ENCODE results near the gene MAPKBP1.

Gene MAPKBP1

DNA sequence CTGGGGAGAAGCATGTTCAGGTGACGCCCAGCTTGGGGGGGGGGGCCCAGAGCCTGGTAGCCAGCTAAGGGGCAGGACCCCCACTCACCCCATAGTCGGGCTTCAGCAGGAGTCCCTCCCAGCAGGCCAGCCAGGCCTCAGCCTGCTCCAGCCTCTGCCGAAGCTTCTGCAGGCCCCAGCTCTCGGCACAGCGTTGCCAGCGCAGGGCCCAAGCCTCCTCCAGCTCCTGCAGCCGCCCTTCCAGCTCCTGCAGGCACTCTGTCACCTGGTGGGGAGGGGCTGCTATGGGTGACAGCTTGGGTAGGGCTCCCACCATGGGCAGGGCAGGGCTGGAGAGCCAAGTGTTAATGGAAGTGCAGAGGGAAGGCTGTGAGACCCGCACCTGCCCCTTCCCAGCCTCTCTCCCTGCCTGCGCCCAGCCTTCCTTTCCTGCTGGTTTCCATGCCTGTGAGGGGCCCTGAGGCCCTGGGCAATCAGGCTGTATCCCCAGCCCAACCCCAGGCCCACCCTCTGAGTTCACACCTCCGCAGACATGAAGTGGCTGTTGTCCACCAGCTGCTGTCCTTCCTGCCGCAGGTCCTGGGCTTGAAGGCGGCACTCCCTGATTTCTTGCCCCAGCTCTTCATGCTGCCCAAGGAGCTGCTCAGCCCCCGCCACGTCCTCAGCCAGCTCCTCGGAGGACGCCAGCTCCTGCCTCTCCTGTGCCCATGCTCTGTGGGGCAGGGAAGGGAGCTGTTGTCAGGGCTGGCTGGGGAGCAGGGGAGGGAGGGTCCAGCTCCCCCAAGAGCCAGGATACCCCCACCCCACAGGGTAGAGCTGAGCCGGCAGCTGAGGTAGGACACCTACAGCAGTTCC is 78.7 kb downstream of the MAPKBP1 start:
- no peak for DNase-seq
- Mint-ChIP-seq H3K36me3 (ENCODE audit: low read depth) (peaks cover 5% of the 10 kb centered on the region), H3K27me3 (ENCODE audit: low read depth, poor library complexity) (peaks cover 4% of the 10 kb centered on the region)

GRCh38 chr15:41853831-41854230 is 79.5 kb downstream of the MAPKBP1 start:
- Mint-ChIP-seq H3K27ac (no peak overlapping the region), H3K4me1 (peaks cover 54% of the 10 kb centered on the region), H3K9me3 (no peaks in the 10 kb centered on the region), H3K36me3 (ENCODE audit: low read depth) (no peaks in the 10 kb centered on the region), H3K27me3 (ENCODE audit: low read depth, poor library complexity) (peaks cover 4% of the 10 kb centered on the region), H3K4me3 (no peak overlapping the region)
- TF ChIP-seq CTCF (IDR thresholded peaks at IDR 0.05) = no peak
- no peak for DNase-seq

More for the DNA sequence above, 78.7 kb downstream of the MAPKBP1 start:
- H3K4me1 Mint-ChIP-seq = peaks cover 50% of the 10 kb centered on the region
- no peak for TF ChIP-seq CTCF (IDR thresholded peaks at IDR 0.05)
- no peak overlapping the region for H3K4me3 Mint-ChIP-seq
- H3K9me3 Mint-ChIP-seq = no peaks in the 10 kb centered on the region
- no peak overlapping the region for H3K27ac Mint-ChIP-seq

DNA sequence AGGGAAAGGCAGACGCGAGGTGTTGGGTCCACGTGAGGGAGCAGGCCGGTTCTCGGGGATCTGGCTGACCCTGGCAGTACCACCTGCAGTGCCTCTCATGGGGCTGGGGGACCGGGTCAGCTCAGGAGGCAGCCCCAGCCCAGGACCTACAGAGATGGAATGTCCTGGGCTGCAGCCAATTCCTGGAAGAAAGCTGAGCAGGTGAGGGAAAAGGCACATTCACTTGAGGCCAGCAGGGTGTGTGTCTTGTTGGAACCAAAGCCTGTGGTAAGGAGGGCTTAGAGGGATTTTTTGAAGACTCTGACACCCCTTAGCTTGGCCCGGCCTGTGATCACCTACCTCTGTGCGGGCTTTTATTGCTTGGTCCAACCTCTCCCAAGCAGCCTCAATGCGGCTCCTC is 80.2 kb downstream of the MAPKBP1 start:
- no peak for TF ChIP-seq CTCF (IDR thresholded peaks at IDR 0.05)
- peaks cover 61% of the 10 kb centered on the region for H3K4me1 Mint-ChIP-seq
- H3K9me3 Mint-ChIP-seq = no peaks in the 10 kb centered on the region
- no peak for DNase-seq
- H3K4me3 Mint-ChIP-seq = peak overlapping the region; percentile 77
- H3K27ac Mint-ChIP-seq = no peak overlapping the region
- peaks cover 4% of the 10 kb centered on the region for H3K27me3 Mint-ChIP-seq (ENCODE audit: low read depth, poor library complexity)
- H3K36me3 Mint-ChIP-seq (ENCODE audit: low read depth) = no peaks in the 10 kb centered on the region

DNA sequence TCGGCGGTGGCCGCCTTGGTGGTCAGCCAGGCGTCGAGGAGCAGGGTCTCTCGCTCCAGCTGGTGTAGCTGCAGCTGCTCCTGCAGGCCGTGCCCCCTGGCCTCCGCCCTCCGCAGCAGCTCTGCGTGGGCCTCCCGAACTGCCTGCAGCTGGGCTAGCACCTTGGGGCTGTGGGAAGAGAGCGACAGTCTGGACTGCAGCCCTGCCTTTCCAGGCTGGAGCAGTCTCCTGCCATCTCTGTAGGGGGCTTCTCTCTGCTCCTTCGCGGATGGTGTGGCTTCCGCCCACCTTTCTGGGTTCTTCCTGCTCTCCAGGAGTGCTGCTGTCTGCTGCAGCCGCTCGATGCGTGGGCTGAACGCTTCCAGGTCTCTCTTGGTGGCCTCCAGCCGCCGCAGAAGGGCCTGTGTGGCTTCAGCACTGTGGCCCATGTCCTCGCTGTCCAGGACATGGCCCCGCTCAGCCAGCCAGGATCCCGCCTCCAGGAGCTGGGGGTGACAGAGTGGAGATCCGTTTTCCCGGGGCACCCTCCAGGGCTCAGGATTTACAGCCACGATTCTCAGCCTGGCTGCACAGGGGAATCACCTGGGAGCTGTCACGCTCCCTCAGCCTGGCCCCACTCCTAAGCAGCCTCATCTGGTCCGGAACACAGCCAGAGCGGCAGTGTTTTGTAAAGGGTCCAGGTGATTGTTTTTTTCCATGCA is 81.1 kb downstream of the MAPKBP1 start:
- Mint-ChIP-seq H3K27ac (peak overlapping the region; percentile 89), H3K4me3 (peak overlapping the region; percentile 77), H3K9me3 (no peaks in the 10 kb centered on the region), H3K36me3 (ENCODE audit: low read depth) (no peaks in the 10 kb centered on the region), H3K4me1 (peaks cover 69% of the 10 kb centered on the region), H3K27me3 (ENCODE audit: low read depth, poor library complexity) (peaks cover 4% of the 10 kb centered on the region)
- TF ChIP-seq CTCF (IDR thresholded peaks at IDR 0.05) = no peak
- peak; percentile 61 for DNase-seq

DNA sequence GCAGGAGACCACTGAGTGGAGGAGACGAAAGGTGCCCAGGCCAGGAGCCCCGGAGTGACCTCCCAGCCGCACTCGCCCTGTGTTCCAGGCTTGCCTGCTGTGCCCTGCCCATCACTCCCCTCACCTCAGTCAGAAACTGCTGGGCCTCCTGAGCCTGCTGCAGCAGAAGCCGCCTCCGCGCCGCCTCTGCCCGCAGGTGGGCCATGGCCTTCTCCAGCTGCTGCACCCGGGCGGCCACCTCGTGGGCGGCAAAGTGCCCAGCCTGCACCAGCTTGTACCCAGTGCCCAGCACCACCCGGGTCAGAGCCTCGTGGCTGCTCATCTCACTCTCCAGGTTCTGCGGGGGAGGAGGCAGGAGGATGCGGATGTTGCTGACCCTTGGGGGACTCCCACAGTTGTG is 82.0 kb downstream of the MAPKBP1 start:
- no peak for TF ChIP-seq CTCF (IDR thresholded peaks at IDR 0.05)
- H3K9me3 Mint-ChIP-seq = no peaks in the 10 kb centered on the region
- H3K27ac Mint-ChIP-seq = no peak overlapping the region
- H3K36me3 Mint-ChIP-seq (ENCODE audit: low read depth) = no peaks in the 10 kb centered on the region
- H3K4me1 Mint-ChIP-seq = peaks cover 71% of the 10 kb centered on the region
- DNase-seq = no peak
- H3K4me3 Mint-ChIP-seq = no peak overlapping the region
- H3K27me3 Mint-ChIP-seq (ENCODE audit: low read depth, poor library complexity) = peaks cover 4% of the 10 kb centered on the region

Measured in nephron progenitor cell (in vitro differentiated cells).